K562 (cell line): ENCODE data around the gene KCNIP2. TPM values are rescaled to one million over a fixed set of nuclear protein-coding genes. Genes with fewer than 3 reads are reported as not detected.

Source experiments
- ATAC-seq: fragments of 200-7000 bp; cut with Tn5 transposase; 3 replicates; pipeline ENCODE4 v1.9.1; 2020; ENCODE audit warnings: moderate library complexity
- BruUV-seq: library from RNA; stranded (reverse); fragments of 400-500 nt; replicated peaks from 2 replicates; lab custom pipeline; 2021; lab: Mats Ljungman, UMichigan
- CTCF ChIA-PET: fragments of 300-600 bp; formaldehyde crosslinking; extraction: SDS; loops from one replicate; lab custom pipeline; 2021; ENCODE audit warnings: low intra/inter-chr PET ratio; lab: Yijun Ruan, JAX
- POLR2A ChIA-PET: fragments of 300-600, 350-650 bp; sonication (Branson Sonifier 250); formaldehyde crosslinking; extraction: SDS; loops from one replicate; lab custom pipeline; 2021; ENCODE audit warnings: antibody characterized with exemption, inconsistent platforms; lab: Yijun Ruan, JAX
- DNase-seq, 4 experiments: peaks; one replicate each; pipeline versions ENCODE4 v3.0.0 to v3.0.0-alpha.2; 2011 to 2018; ENCODE audit warnings: low spot score in 3 of 4, mixed read lengths in 3 of 4; ENCODE audit errors: extremely low read depth in 1 of 4
- FAIRE-seq: peaks from 2 replicates; lab custom pipeline; 2011; peaks lifted over from hg19 to GRCh38; lab: Jason Lieb, UNC
- H2AFZ ChIP-seq: 2 replicates; pipeline ENCODE4 v1.6.0; 2011; ENCODE audit warnings: low read depth, low read length, control low read depth, inconsistent platforms
- H3K27ac ChIP-seq: fragments of 200-600 bp; 3 replicates; pipeline ENCODE4 v1.8.0; 2011; ENCODE audit warnings: low read depth, mild to moderate bottlenecking, control low read depth, inconsistent platforms, low read length, moderate library complexity, mixed read lengths; ENCODE audit errors: extremely low read depth
- H3K27me3 ChIP-seq, 2 experiments: fragments of 300-600 bp in 1 of 2; 2 replicates in 1 of 2; 3 replicates in 1 of 2; pipeline versions ENCODE4 v1.6.0 to v1.8.0; 2011; ENCODE audit warnings: inconsistent platforms in 2 of 2, low read length in 2 of 2, mild to moderate bottlenecking in 1 of 2, mixed read lengths in 1 of 2, moderate library complexity in 1 of 2; ENCODE audit not compliant: control insufficient read depth in 2 of 2, insufficient read depth in 2 of 2
- H3K36me3 ChIP-seq: fragments of 300-600 bp; 3 replicates; pipeline ENCODE4 v1.8.0; 2011; ENCODE audit warnings: mild to moderate bottlenecking, low read length, inconsistent platforms; ENCODE audit not compliant: control insufficient read depth, insufficient read depth
- H3K4me1 ChIP-seq, 2 experiments: fragments of 200-600 bp in 1 of 2; replicated peaks in 1 of 2; 2 replicates in 1 of 2; 3 replicates in 1 of 2; pipeline versions ENCODE4 v1.5.1 to v1.8.0; 2011; ENCODE audit warnings: inconsistent platforms in 2 of 2, low read length in 2 of 2, mild to moderate bottlenecking in 1 of 2, mixed read lengths in 1 of 2, moderate library complexity in 1 of 2; ENCODE audit not compliant: control insufficient read depth in 2 of 2, insufficient read depth in 2 of 2
- H3K4me2 ChIP-seq: 2 replicates; pipeline ENCODE4 v1.6.1; 2011; ENCODE audit warnings: low read length, control low read depth, inconsistent platforms, mixed read lengths; ENCODE audit not compliant: insufficient read depth
- H3K4me3 ChIP-seq: fragments of 200-600 bp; sonication (generic), shearing (Covaris generic); 2 replicates; pipeline ENCODE4 v1.5.1; 2016; ENCODE audit warnings: control low read depth, inconsistent platforms
- H3K79me2 ChIP-seq: fragments of 200-600 bp; 3 replicates; pipeline ENCODE4 v1.8.0; 2011; ENCODE audit warnings: low read length, inconsistent platforms; ENCODE audit not compliant: control insufficient read depth, insufficient read depth
- H3K9ac ChIP-seq, 2 experiments: 2 replicates each; pipeline versions ENCODE4 v1.6.0 to v1.6.1; 2011; ENCODE audit warnings: low read depth in 2 of 2, low read length in 2 of 2, control low read depth in 1 of 2, inconsistent platforms in 1 of 2, mild to moderate bottlenecking in 1 of 2, mixed read lengths in 1 of 2; ENCODE audit not compliant: insufficient read depth in 1 of 2
- H3K9me1 ChIP-seq: one replicate; pipeline ENCODE4 v1.6.0; 2011; ENCODE audit warnings: inconsistent platforms, mild to moderate bottlenecking, low read length, moderate library complexity; ENCODE audit not compliant: control insufficient read depth, insufficient read depth
- H3K9me3 ChIP-seq: replicated peaks from 2 replicates; pipeline ENCODE4 v1.5.1; 2011; ENCODE audit warnings: low read depth, low read length, inconsistent platforms; ENCODE audit not compliant: control insufficient read depth, insufficient read depth
- H4K20me1 ChIP-seq: replicated peaks from 2 replicates; pipeline ENCODE4 v1.6.1; 2011; ENCODE audit warnings: low read length, inconsistent platforms, mixed read lengths; ENCODE audit not compliant: control insufficient read depth, insufficient read depth
- ATF2 ChIP-seq: sonication (generic); formaldehyde crosslinking; IDR thresholded peaks from 2 replicates; pipeline ENCODE4 v1.8.1; 2022; ENCODE audit warnings: missing genetic modification reagents
- CBX5 ChIP-seq: IDR thresholded peaks from 2 replicates; pipeline ENCODE4 v1.6.1; 2014; ENCODE audit warnings: low read depth, borderline replicate concordance
- CHD1 ChIP-seq: fragments of 200-600 bp; sonication (generic); IDR thresholded peaks from one replicate; pipeline ENCODE4 v1.6.1; 2012; ENCODE audit warnings: mild to moderate bottlenecking, moderate library complexity, low read length, inconsistent platforms
- FOXM1 ChIP-seq, 2 experiments: fragments of 450-650 bp in 1 of 2; sonication (generic) in 1 of 2; formaldehyde crosslinking in 1 of 2; IDR thresholded peaks; 2 replicates each; pipeline versions ENCODE4 v1.6.1 to v1.9.0; 2017 to 2022; ENCODE audit warnings: low read depth in 2 of 2, mild to moderate bottlenecking in 2 of 2, missing genetic modification reagents in 1 of 2, moderate library complexity in 1 of 2
- IFI16 ChIP-seq: fragments of 250-450 bp; sonication (Bioruptor Pico); IDR thresholded peaks from 2 replicates; pipeline ENCODE4 v2.1.2; 2022; ENCODE audit warnings: mild to moderate bottlenecking, inconsistent platforms
- KLF16 ChIP-seq: IDR thresholded peaks from 2 replicates; pipeline ENCODE4 v1.6.1; 2016; ENCODE audit warnings: antibody characterized with exemption
- POLR2AphosphoS2 ChIP-seq: IDR thresholded peaks from 2 replicates; pipeline ENCODE4 v1.6.1; 2012; ENCODE audit warnings: low read length, improper control_type of control experiment
- PRPF4 ChIP-seq: fragments of 200-400 bp; formaldehyde crosslinking; IDR thresholded peaks from one replicate; pipeline ENCODE4 v1.6.1; 2017; ENCODE audit warnings: low read length, low read depth, mild to moderate bottlenecking; ENCODE audit not compliant: insufficient read depth, poor library complexity, severe bottlenecking
- SAP30 ChIP-seq: fragments of 200-600 bp; sonication (generic); IDR thresholded peaks from 2 replicates; pipeline ENCODE4 v1.6.1; 2012; ENCODE audit warnings: borderline replicate concordance, low read depth, mild to moderate bottlenecking, moderate library complexity, low read length, control low read depth, inconsistent platforms; ENCODE audit not compliant: insufficient read depth, poor library complexity, severe bottlenecking
- STAT5B ChIP-seq: fragments of 250-450 bp; sonication (Bioruptor Pico); IDR thresholded peaks from 2 replicates; pipeline ENCODE4 v1.8.0; 2021; ENCODE audit warnings: mild to moderate bottlenecking, inconsistent platforms
- TEAD1 ChIP-seq, 2 experiments: fragments of 450-650 bp in 1 of 2; sonication (generic) in 1 of 2; formaldehyde crosslinking; IDR thresholded peaks; 2 replicates each; pipeline versions ENCODE4 v1.4.0 to v1.8.0; 2020 to 2022; ENCODE audit warnings: mild to moderate bottlenecking in 2 of 2, missing genetic modification reagents in 1 of 2
- THRA ChIP-seq: fragments of 450-650 bp; IDR thresholded peaks from 2 replicates; pipeline ENCODE4 v1.6.1; 2017; ENCODE audit warnings: mild to moderate bottlenecking, moderate library complexity
- TOE1 ChIP-seq, 2 experiments: fragments of 450-650 bp in 1 of 2; sonication (generic) in 1 of 2; formaldehyde crosslinking in 1 of 2; IDR thresholded peaks; 2 replicates each; pipeline versions ENCODE4 v1.7.1 to v1.8.0; 2016 to 2022; ENCODE audit warnings: borderline replicate concordance in 2 of 2, mild to moderate bottlenecking in 2 of 2, antibody characterized with exemption in 1 of 2, inconsistent platforms in 1 of 2, low read depth in 1 of 2, missing genetic modification reagents in 1 of 2, moderate library complexity in 1 of 2
- ZMIZ1 ChIP-seq, 2 experiments: fragments of 150-350 bp in 1 of 2; IDR thresholded peaks; 2 replicates each; pipeline ENCODE4 v1.6.1; 2012 to 2016; ENCODE audit warnings: low read depth in 2 of 2, low read length in 2 of 2, mild to moderate bottlenecking in 1 of 2, moderate library complexity in 1 of 2
- WGBS: fragments of 100-300 bp; shearing (Covaris generic); methylation state at CpG from one replicate; pipeline ENCODE4 v1.1.6; 2016; ENCODE audit warnings: low coverage, mixed read lengths; ENCODE audit not compliant: insufficient coverage; ENCODE audit errors: missing lambda C conversion rate; 5-methylcytosine and 5-hydroxymethylcytosine counted together
- in situ Hi-C: fragments of 300-500 bp; cut with MboI; formaldehyde crosslinking; loops from 4 replicates; pipeline ENCODE4 v1.15.0; 2018; ENCODE audit warnings: inconsistent platforms, mixed read lengths
- intact Hi-C: fragments of 100-400 bp; cut with micrococcal nuclease; formaldehyde crosslinking; loops from 2 replicates; pipeline ENCODE4 v1.14.2; 2022
- polyA plus RNA-seq, 8 experiments: library from polyadenylated mRNA; depleted of rRNA in 4 of 8; stranded (reverse) in 5 of 8; unstranded in 3 of 8; fragments of >200 nt; fragmentation: Nextera tagmentation in 2 of 8; fragmentation: Illumina TruSeq in 1 of 8; extraction: Ambion mirVana in 2 of 8; extraction: Trizol in 1 of 8; gene quantifications; 2 replicates each; pipeline versions ENCODE4 v1.2.1 to v1.2.3, GENCODE V29; 2011 to 2014; ENCODE audit warnings: inconsistent platforms in 1 of 8, missing spikeins in 1 of 8
- total RNA-seq, 7 experiments: library from RNA; depleted of rRNA in 6 of 7; stranded (reverse); fragments of >200 nt in 6 of 7; fragmentation: Illumina TruSeq in 2 of 7; extraction: Trizol in 2 of 7; gene quantifications; 2 replicates each; pipeline versions ENCODE4 v1.2.1 to v1.2.3, GENCODE V29; 2011 to 2021; ENCODE audit warnings: low replicate concordance in 1 of 7

Gene KCNIP2
- total and polyA plus RNA-seq, 9 of the 15 experiments (the other 6 are each of a cell fraction or from before 2014, with no cell fraction given) = 2.5 to 7.6 (median 4.1) TPM

- ATAC-seq = no peak
- CTCF ChIA-PET = no interaction called here
These were observed 49.3 kb upstream of the KCNIP2 start for GRCh38 chr10:101892782-101893391.

More at GRCh38 chr10:101892782-101893391, 49.3 kb upstream of the KCNIP2 start:
- no peak for FAIRE-seq
- Histone ChIP-seq H3K79me2 (no peaks in the 10 kb centered on the region), H3K9ac (no peak overlapping the region), H3K27ac (no peak overlapping the region), H3K36me3 (no peaks in the 10 kb centered on the region), H3K9me3 (no peaks in the 10 kb centered on the region), H3K4me3 (no peak overlapping the region), H2AFZ (no peak overlapping the region), H3K4me1 (no peaks in the 10 kb centered on the region), H3K4me2 (no peak overlapping the region), H3K9me1 (no peaks in the 10 kb centered on the region), H3K27me3 (no peaks in the 10 kb centered on the region), H4K20me1 (no peaks in the 10 kb centered on the region)
- TF ChIP-seq CBX5 (no peak), PRPF4 (no peak), CHD1 (no peak), TOE1 (IDR thresholded peaks at IDR 0.05; ENCODE audit: borderline replicate concordance) (no peak), TOE1 (CRISPR knock-in tag; IDR thresholded peaks at IDR 0.05; ENCODE audit: borderline replicate concordance, low read depth) (no peak), STAT5B (CRISPR knock-in tag) (no peak), ATF2 (CRISPR knock-in tag) (no peak), IFI16 (CRISPR knock-in tag) (no peak), FOXM1 (IDR thresholded peaks at IDR 0.05; ENCODE audit: low read depth) (no peak), FOXM1 (CRISPR knock-in tag; IDR thresholded peaks at IDR 0.05; ENCODE audit: low read depth) (no peak), THRA (no peak), TEAD1 (CRISPR knock-in tag; IDR thresholded peaks at IDR 0.05) (no peak), SAP30 (no peak), ZMIZ1 (IDR thresholded peaks at IDR 0.05; ENCODE audit: low read depth in 2 of 2, low read length in 2 of 2) (no peak), KLF16 (no peak), POLR2AphosphoS2 (no peak)
- whole genome bisulfite sequencing = no CpG with 5 or more reads among the region's 4 CpGs
- intact Hi-C loops (no loop called here), in situ Hi-C loops (no loop called here)
- POLR2A ChIA-PET = no interaction called here
- BruUV-seq = no TSS peak
- DNase-seq = no peak
